ENCODE measurements around the gene CHRD. TPM values are rescaled to one million over a fixed set of nuclear protein-coding genes. Genes with fewer than 3 reads are reported as not detected.

Gene CHRD
- total RNA-seq, 2 donors from 2014 or later, result 2.0 TPM

DNA sequence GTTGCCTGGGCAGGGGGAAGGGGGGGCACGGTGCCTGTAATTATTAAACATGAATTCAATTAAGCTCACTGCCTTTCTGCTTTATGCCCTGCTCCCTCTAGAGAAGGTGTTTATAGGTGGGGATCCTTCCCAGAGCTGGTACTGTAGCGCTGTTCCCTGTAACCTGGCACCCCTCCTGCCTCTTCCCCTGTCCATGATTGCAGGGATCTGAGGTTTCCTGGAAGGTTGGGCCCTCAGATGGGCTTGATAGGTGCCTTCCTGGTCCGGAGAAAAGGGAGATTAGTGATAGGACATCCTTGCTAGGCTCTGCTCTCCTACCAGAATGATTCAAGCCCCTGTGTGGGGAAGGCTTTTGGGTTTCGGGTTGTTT, 44.6 kb upstream of the CHRD start:
- no peaks in the 10 kb centered on the region for H3K4me1 ChIP-seq
- DNase-seq, result no peak
- intact Hi-C loops (cut with DNase I), result no loop called here

DNA sequence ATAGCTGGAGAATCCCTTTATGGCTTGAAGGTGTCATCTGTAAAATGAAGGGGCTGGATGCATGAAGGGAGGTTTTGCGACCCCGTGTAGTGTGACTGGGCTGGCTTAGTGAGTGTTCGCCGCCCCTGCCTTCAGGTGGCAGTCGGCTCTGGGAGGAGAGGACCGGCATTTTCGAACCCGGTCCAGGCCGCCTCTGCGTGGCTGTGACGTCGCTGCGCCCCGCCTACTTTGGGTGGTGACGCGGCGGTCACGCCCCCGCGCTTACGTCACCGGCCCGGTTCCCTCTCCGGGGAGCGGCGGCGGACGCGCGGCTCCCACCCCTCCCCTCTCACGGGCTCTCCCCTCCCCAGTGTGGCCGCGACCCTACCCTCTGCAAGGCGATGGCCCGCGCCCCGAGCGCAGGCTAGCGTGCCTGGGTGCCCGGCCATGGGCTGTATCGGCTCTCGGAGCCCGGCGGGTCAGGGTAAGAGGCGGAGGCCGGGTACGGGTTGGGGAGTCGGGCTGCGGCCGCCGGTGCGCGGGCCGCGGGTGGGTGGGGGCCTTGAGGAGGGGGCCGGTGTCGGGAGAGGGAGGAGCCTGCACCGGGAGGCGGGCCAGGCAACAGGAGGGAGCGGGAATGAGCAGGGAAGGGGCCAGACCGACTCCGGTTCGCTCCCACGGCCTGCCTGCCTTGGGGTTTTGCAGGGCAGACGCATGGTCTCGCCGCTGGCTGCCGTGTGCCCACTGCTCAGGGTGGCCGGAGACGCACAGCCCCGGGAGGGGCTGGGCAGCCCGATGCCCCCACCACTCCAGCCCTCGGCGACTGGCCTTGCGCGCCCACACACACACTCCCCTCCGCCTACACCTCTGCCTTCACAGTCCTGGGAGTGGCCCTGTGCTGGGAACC, 44.0 kb upstream of the CHRD start:
- Histone ChIP-seq H3K4me1 (no peaks in the 10 kb centered on the region), H3K27ac (peak overlapping the region; percentile 78), H3K9me3 (no peaks in the 10 kb centered on the region), H3K9ac (ENCODE audit: low read depth in 2 of 2, low read length in 2 of 2) (peak overlapping the region; percentile 72 to 81), H3K27me3 (no peaks in the 10 kb centered on the region), H3K4me3 (peak overlapping the region; percentile 85), H3K36me3 (peaks cover 28% of the 10 kb centered on the region)
- DNase-seq, result peak; percentile 91
- TF ChIP-seq, protein P1, sequence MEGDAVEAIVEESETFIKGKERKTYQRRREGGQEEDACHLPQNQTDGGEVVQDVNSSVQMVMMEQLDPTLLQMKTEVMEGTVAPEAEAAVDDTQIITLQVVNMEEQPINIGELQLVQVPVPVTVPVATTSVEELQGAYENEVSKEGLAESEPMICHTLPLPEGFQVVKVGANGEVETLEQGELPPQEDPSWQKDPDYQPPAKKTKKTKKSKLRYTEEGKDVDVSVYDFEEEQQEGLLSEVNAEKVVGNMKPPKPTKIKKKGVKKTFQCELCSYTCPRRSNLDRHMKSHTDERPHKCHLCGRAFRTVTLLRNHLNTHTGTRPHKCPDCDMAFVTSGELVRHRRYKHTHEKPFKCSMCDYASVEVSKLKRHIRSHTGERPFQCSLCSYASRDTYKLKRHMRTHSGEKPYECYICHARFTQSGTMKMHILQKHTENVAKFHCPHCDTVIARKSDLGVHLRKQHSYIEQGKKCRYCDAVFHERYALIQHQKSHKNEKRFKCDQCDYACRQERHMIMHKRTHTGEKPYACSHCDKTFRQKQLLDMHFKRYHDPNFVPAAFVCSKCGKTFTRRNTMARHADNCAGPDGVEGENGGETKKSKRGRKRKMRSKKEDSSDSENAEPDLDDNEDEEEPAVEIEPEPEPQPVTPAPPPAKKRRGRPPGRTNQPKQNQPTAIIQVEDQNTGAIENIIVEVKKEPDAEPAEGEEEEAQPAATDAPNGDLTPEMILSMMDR (IDR thresholded peaks at IDR 0.05), result no peak
- intact Hi-C loops (cut with DNase I), result no loop called here

More for the DNA sequence above, 44.6 kb upstream of the CHRD start:
- H3K27ac ChIP-seq, result peak overlapping the region; percentile 78
- H3K27me3 ChIP-seq, result no peaks in the 10 kb centered on the region
- TF ChIP-seq, protein P1 (IDR thresholded peaks at IDR 0.05), result no peak
- no peaks in the 10 kb centered on the region for H3K9me3 ChIP-seq
- H3K36me3 ChIP-seq, result peaks cover 28% of the 10 kb centered on the region
- peak overlapping the region; percentile 37 to 81 for H3K9ac ChIP-seq (ENCODE audit: low read depth in 2 of 2, low read length in 2 of 2)
- H3K4me3 ChIP-seq, result no peak overlapping the region

DNA sequence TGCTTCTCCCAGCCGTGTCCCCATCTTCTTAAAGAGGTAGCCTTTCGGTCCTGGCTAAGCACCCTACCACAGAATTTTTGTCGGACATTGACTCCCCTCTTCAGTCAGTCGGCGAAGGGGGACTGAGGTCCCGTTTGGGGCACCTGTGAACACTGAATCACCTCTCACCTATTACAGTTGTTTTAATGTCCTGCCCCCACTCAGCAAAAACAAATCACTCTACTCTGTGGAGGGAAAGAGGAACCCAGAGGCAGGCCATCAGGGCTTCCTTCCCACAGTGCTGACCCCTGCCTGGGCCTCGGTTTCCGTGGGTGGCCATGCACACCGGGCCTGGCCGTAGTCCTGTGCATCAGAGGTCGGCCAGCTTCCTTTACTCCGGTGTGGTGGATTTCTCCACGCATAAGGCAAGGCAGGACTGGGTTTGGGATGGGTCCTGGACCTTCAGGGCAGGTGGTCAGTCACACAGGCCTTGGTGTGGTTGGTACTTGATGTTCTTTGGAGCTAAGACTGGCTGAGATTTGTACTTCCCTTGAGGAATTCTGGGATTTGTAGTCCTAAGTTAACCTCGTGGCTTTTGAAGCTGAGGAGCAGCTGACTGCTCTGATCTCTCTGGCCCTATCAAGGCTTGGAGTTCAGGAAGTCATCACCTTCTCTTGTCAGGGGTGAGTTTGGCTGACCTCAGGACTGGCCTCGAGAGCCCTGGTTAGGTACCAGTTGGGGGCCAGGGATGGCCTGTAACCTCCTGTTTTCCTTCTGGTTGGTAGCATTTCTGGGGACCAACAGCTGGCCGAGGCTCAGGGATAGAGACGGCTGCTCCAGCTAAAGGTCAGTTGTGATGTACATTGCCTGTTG, 43.1 kb upstream of the CHRD start:
- DNase-seq, result no peak
- Histone ChIP-seq H3K9ac (ENCODE audit: low read depth in 2 of 2, low read length in 2 of 2) (peak overlapping the region; percentile 72 to 81), H3K9me3 (no peaks in the 10 kb centered on the region), H3K27me3 (no peaks in the 10 kb centered on the region), H3K36me3 (peaks cover 19% of the 10 kb centered on the region), H3K27ac (peak overlapping the region; percentile 78), H3K4me3 (peak overlapping the region; percentile 85), H3K4me1 (no peaks in the 10 kb centered on the region)
- intact Hi-C loops (cut with DNase I), result no loop called here
- TF ChIP-seq, protein P1 (IDR thresholded peaks at IDR 0.05), result no peak

DNA sequence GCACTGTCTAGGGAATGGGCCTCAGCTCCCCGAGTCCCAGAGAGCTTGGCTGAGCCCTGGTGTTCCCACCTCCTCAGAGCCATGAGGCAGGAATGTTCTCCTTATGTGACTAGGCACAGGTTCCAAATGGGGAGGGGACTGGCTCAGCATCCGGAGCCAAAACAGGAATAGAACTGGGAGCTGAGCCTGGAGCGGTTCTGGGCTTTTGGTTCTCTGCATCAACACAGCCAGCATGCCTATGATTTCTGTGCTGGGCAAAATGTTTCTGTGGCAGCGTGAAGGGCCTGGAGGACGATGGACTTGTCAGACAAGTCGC, 42.5 kb upstream of the CHRD start, which contains the start of gene FAM131A:
Gene FAM131A, plus strand, starts transcription at position 202 of the 316 bp plus-strand sequence. Its CDS starts 31 bp downstream, at position 233.
- H3K9ac ChIP-seq (ENCODE audit: low read depth in 2 of 2, low read length in 2 of 2), result peak within 1 kb of the TSS; percentile 72 to 81
- H3K36me3 ChIP-seq, result peaks cover 13% of the 10 kb centered on the region
- no peaks in the 10 kb centered on the region for H3K27me3 ChIP-seq
- DNase-seq, result no peak
- intact Hi-C loops (cut with DNase I), result no loop called here
- TF ChIP-seq, protein P1 (IDR thresholded peaks at IDR 0.05), result no peak
- no peaks in the 10 kb centered on the region for H3K4me1 ChIP-seq
- peak within 1 kb of the TSS; percentile 85 for H3K4me3 ChIP-seq
- peak within 1 kb of the TSS; percentile 78 for H3K27ac ChIP-seq
- H3K9me3 ChIP-seq, result no peaks in the 10 kb centered on the region

DNA sequence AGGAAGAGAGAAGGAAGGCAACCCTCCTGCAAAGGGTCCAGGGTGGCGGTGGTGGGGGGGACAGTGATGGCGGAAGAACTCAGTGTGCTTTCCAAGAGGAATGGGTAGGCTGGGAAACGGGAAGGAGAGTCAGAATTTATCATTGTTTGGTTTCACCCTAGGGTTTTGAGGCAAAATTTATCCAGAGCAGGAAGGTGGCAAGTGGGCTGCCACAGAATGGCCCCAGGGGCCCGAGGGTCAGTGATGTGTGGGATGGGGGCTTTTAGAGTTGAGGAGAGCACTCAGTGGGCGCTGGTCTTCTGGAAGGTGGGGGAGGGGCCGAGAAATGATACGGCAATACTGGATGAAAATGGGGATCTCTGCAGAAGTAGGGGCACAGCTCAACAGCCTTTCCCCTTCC, 41.9 kb upstream of the CHRD start:
- no peak for DNase-seq
- Histone ChIP-seq H3K27me3 (no peaks in the 10 kb centered on the region), H3K36me3 (peaks cover 7% of the 10 kb centered on the region), H3K9me3 (no peaks in the 10 kb centered on the region), H3K9ac (ENCODE audit: low read depth in 2 of 2, low read length in 2 of 2) (peak overlapping the region; percentile 6 to 45), H3K4me1 (no peaks in the 10 kb centered on the region), H3K27ac (peak overlapping the region; percentile 78), H3K4me3 (no peak overlapping the region)
- TF ChIP-seq, protein P1 (IDR thresholded peaks at IDR 0.05), result no peak
- intact Hi-C loops (cut with DNase I), result no loop called here
